ENCODE measurements around the gene MMP25.
"Not testable (repeated sequence)": the region's sequence is repeated elsewhere in the genome, so short reads cannot be mapped to it uniquely, and the experiment has no call there.

Gene MMP25

GRCh38 chr16:3030222-3031212 is 15.8 kb upstream of the MMP25 start:
- DNase-seq: no peak

GRCh38 chr16:3032624-3033023 is 13.7 kb upstream of the MMP25 start:
- no peak for DNase-seq

- no peak for DNase-seq
Observed at GRCh38 chr16:3035289-3035971, 10.9 kb upstream of the MMP25 start.

- no peak for DNase-seq
Observed at GRCh38 chr16:3035972-3036725, 10.2 kb upstream of the MMP25 start.

- DNase-seq: no peak
Observed at GRCh38 chr16:3036726-3037315, 9.5 kb upstream of the MMP25 start, which contains the start of gene BICDL2. TSS of gene BICDL2 (minus strand) at chr16:3036944. CDS start at chr16:3035496, 1,448 bp downstream.

- no peak for DNase-seq
Observed at GRCh38 chr16:3038256-3038655, 8.1 kb upstream of the MMP25 start.

- no peak for DNase-seq
Observed at GRCh38 chr16:3038896-3039295, 7.5 kb upstream of the MMP25 start.

- no peak for DNase-seq
Observed at GRCh38 chr16:3042376-3042775, 4.0 kb upstream of the MMP25 start.

- DNase-seq: no peak
Observed at GRCh38 chr16:3044708-3045107, 1.7 kb upstream of the MMP25 start.

GRCh38 chr16:3046641-3047386 is 453 bp downstream of the MMP25 start:
- no peak for DNase-seq

- no peak for DNase-seq
Observed at GRCh38 chr16:3047387-3047720, 993 bp downstream of the MMP25 start.

- no peak for DNase-seq
Observed at GRCh38 chr16:3049921-3050481, 3.6 kb downstream of the MMP25 start.

- DNase-seq: no peak
Observed at GRCh38 chr16:3050487-3050886, 4.1 kb downstream of the MMP25 start.

GRCh38 chr16:3051009-3051408 is 4.6 kb downstream of the MMP25 start:
- DNase-seq: no peak

- no peak for DNase-seq
Observed at GRCh38 chr16:3051494-3051893, 5.1 kb downstream of the MMP25 start.

- DNase-seq: not testable (repeated sequence)
Observed at GRCh38 chr16:3052571-3053329, 6.4 kb downstream of the MMP25 start.

GRCh38 chr16:3053330-3053710 is 7.0 kb downstream of the MMP25 start:
- DNase-seq: not testable (repeated sequence)

- DNase-seq: no peak
Observed at GRCh38 chr16:3054965-3055733, 8.8 kb downstream of the MMP25 start.

GRCh38 chr16:3055734-3056115 is 9.4 kb downstream of the MMP25 start:
- DNase-seq: not testable (repeated sequence)
